Endothelial cell of umbilical vein (primary cell): ENCODE results near the gene ACAP2.

Experiments used
- CTCF ChIP-seq, 2 donors: IDR thresholded peaks; 1 replicate in 1 of 2; 2 replicates in 1 of 2; pipeline ENCODE4 v1.5.1; 2011; ENCODE audit warnings: low read length in 2 of 2, mild to moderate bottlenecking in 2 of 2, moderate library complexity in 2 of 2, control low read depth in 1 of 2, inconsistent platforms in 1 of 2, low read depth in 1 of 2; ENCODE audit not compliant: insufficient read depth in 1 of 2; ENCODE audit errors: extremely low read depth in 1 of 2
- EZH2 ChIP-seq: IDR thresholded peaks from 2 replicates; pipeline ENCODE4 v1.6.1; 2012; ENCODE audit warnings: borderline replicate concordance, low read depth, mild to moderate bottlenecking, moderate library complexity, low read length, inconsistent platforms; ENCODE audit not compliant: severe bottlenecking
- FOS ChIP-seq: IDR thresholded peaks from 2 replicates; pipeline ENCODE4 v1.6.1; 2011; ENCODE audit warnings: mild to moderate bottlenecking, low read length, moderate library complexity, borderline replicate concordance; ENCODE audit not compliant: insufficient read depth
- GATA2 ChIP-seq: IDR thresholded peaks from 2 replicates; pipeline ENCODE4 v1.7.0; 2011; ENCODE audit warnings: low read depth, mild to moderate bottlenecking, moderate library complexity, mixed read lengths, low read length; ENCODE audit not compliant: insufficient read length, insufficient read depth
- JUN ChIP-seq: IDR thresholded peaks from 2 replicates; pipeline ENCODE4 v1.6.1; 2011; ENCODE audit warnings: borderline replicate concordance, low read depth; ENCODE audit not compliant: insufficient read length, insufficient read depth
- MAX ChIP-seq: IDR thresholded peaks from 2 replicates; pipeline ENCODE4 v1.6.1; 2011; ENCODE audit not compliant: insufficient read depth, insufficient read length
- MYC ChIP-seq: IDR thresholded peaks from one replicate; pipeline ENCODE4 v1.6.1; 2011; ENCODE audit warnings: mild to moderate bottlenecking, low read depth, low read length
- POLR2A ChIP-seq: IDR thresholded peaks from 2 replicates; pipeline ENCODE4 v1.6.1; 2012; ENCODE audit warnings: low read depth, mild to moderate bottlenecking, control low read depth, low read length
- POLR2AphosphoS5 ChIP-seq: IDR thresholded peaks from 2 replicates; pipeline ENCODE4 v1.6.1; 2012; ENCODE audit warnings: low read depth, mild to moderate bottlenecking, control low read depth, low read length, moderate library complexity; ENCODE audit not compliant: insufficient read depth

- TF ChIP-seq JUN (no peak), CTCF (IDR thresholded peaks at IDR 0.05; ENCODE audit: extremely low read depth in 1 of 2, insufficient read depth in 1 of 2, low read depth in 1 of 2, low read length in 2 of 2) (no peak), POLR2AphosphoS5 (no peak), EZH2 (no peak), POLR2A (no peak), GATA2 (no peak), FOS (no peak), MYC (no peak), MAX (no peak)
Observed at GRCh38 chr3:195337747-195338146, 105.1 kb downstream of the ACAP2 start.
